GM23338 (cell line): ENCODE measurements around the gene MS4A18. TPM values are rescaled to one million over a fixed set of nuclear protein-coding genes. Genes with fewer than 3 reads are reported as not detected.

Source experiments
- ATAC-seq: fragments of 200-7000 bp; cut with Tn5 transposase; 3 replicates; pipeline ENCODE4 v1.9.1; 2020
- DNase-seq: peaks from one replicate; pipeline ENCODE4 v3.0.0-alpha.2; 2015; ENCODE audit warnings: low spot score
- H2AFZ ChIP-seq: fragments of 200-600 bp; sonication (generic); 2 replicates; pipeline ENCODE4 v1.8.0; 2016; ENCODE audit warnings: antibody characterized with exemption, mild to moderate bottlenecking, moderate library complexity
- H3F3A ChIP-seq: fragments of 200-600 bp; sonication (generic); replicated peaks from 2 replicates; pipeline ENCODE4 v1.8.0; 2017; ENCODE audit warnings: antibody characterized with exemption, mixed run types, low read depth
- H3K27ac ChIP-seq: fragments of 200-600 bp; sonication (generic); 2 replicates; pipeline ENCODE4 v1.6.1; 2016; ENCODE audit warnings: low read depth
- H3K27me3 ChIP-seq: fragments of 200-600 bp; sonication (generic); 2 replicates; pipeline ENCODE4 v1.8.0; 2016; ENCODE audit warnings: mild to moderate bottlenecking, mixed run types, moderate library complexity; ENCODE audit not compliant: insufficient read depth
- H3K36me3 ChIP-seq: fragments of 200-600 bp; sonication (generic); 2 replicates; pipeline ENCODE4 v1.8.0; 2016; ENCODE audit warnings: mild to moderate bottlenecking; ENCODE audit not compliant: insufficient read depth
- H3K4me1 ChIP-seq: fragments of 200-600 bp; sonication (generic); 2 replicates; pipeline ENCODE4 v1.8.0; 2016; ENCODE audit warnings: mild to moderate bottlenecking, moderate library complexity; ENCODE audit not compliant: insufficient read depth
- H3K4me2 ChIP-seq: fragments of 200-600 bp; sonication (generic); 2 replicates; pipeline ENCODE4 v1.7.1; 2017; ENCODE audit warnings: mixed run types
- H3K4me3 ChIP-seq: fragments of 200-600 bp; sonication (generic); 2 replicates; pipeline ENCODE4 v1.6.1; 2016; ENCODE audit warnings: mixed run types
- H3K79me2 ChIP-seq: fragments of 200-600 bp; sonication (generic); replicated peaks from 2 replicates; pipeline ENCODE4 v1.8.0; 2017; ENCODE audit warnings: mild to moderate bottlenecking; ENCODE audit not compliant: insufficient read depth
- H3K9me2 ChIP-seq: fragments of 200-600 bp; sonication (generic); 2 replicates; pipeline ENCODE4 v1.8.0; 2017; ENCODE audit not compliant: insufficient read depth
- H4K20me1 ChIP-seq: fragments of 200-600 bp; sonication (generic); replicated peaks from 2 replicates; pipeline ENCODE4 v1.8.0; 2017; ENCODE audit warnings: mild to moderate bottlenecking; ENCODE audit not compliant: insufficient read depth
- H3K27ac Mint-ChIP-seq: 2 replicates; pipeline ENCODE4 v1.8.0; 2020; ENCODE audit warnings: inconsistent platforms, mild to moderate bottlenecking, moderate library complexity, mixed read lengths
- H3K27me3 Mint-ChIP-seq: 3 replicates; pipeline ENCODE4 v1.8.0; 2022; ENCODE audit warnings: low read depth, mild to moderate bottlenecking, moderate library complexity, mixed read lengths, inconsistent platforms; ENCODE audit not compliant: insufficient read depth, poor library complexity
- H3K36me3 Mint-ChIP-seq: 3 replicates; pipeline ENCODE4 v1.8.0; 2021; ENCODE audit warnings: low read depth, mild to moderate bottlenecking, inconsistent platforms, moderate library complexity, mixed read lengths
- H3K4me1 Mint-ChIP-seq: 3 replicates; pipeline ENCODE4 v1.8.0; 2020; ENCODE audit warnings: mild to moderate bottlenecking, inconsistent platforms, mixed read lengths
- H3K4me3 Mint-ChIP-seq: 3 replicates; pipeline ENCODE4 v1.8.0; 2021; ENCODE audit warnings: moderate library complexity, mild to moderate bottlenecking, inconsistent platforms, mixed read lengths
- H3K9me3 Mint-ChIP-seq: 3 replicates; pipeline ENCODE4 v1.8.0; 2020; ENCODE audit warnings: moderate library complexity, mild to moderate bottlenecking, inconsistent platforms, mixed read lengths
- ETS1 ChIP-seq: IDR thresholded peaks from 2 replicates; pipeline ENCODE4 v1.6.1; 2016; ENCODE audit warnings: antibody characterized with exemption
- EZH2 ChIP-seq: fragments of 200-600 bp; sonication (generic); IDR thresholded peaks from one replicate; pipeline ENCODE4 v1.8.0; 2017; ENCODE audit warnings: antibody characterized with exemption, mild to moderate bottlenecking, low read depth; ENCODE audit not compliant: unreplicated experiment
- JUNB ChIP-seq: IDR thresholded peaks from one replicate; pipeline ENCODE4 v1.6.1; 2016; ENCODE audit warnings: antibody characterized with exemption; ENCODE audit not compliant: unreplicated experiment
- NANOG ChIP-seq: IDR thresholded peaks from 2 replicates; pipeline ENCODE4 v1.6.1; 2016; ENCODE audit warnings: antibody characterized with exemption, borderline replicate concordance
- POLR2AphosphoS5 ChIP-seq: IDR thresholded peaks from 2 replicates; pipeline ENCODE4 v1.6.1; 2016; ENCODE audit warnings: antibody characterized with exemption, low read depth
- STAT1 ChIP-seq: IDR thresholded peaks from one replicate; pipeline ENCODE4 v1.6.1; 2016; ENCODE audit warnings: antibody characterized with exemption; ENCODE audit not compliant: unreplicated experiment
- ZNF114 ChIP-seq: fragments of 250-450 bp; sonication (Bioruptor Pico); IDR thresholded peaks from 2 replicates; pipeline ENCODE4 v1.5.0; 2020; ENCODE audit warnings: mild to moderate bottlenecking, moderate library complexity
- ZNF331 ChIP-seq: fragments of 250-450 bp; sonication (Bioruptor Pico); IDR thresholded peaks from 2 replicates; pipeline ENCODE4 v1.5.0; 2020; ENCODE audit warnings: low read depth, mild to moderate bottlenecking, moderate library complexity
- polyA plus RNA-seq: library from polyadenylated mRNA; unstranded; fragments of >200 nt; fragmentation: Nextera tagmentation; extraction: Ambion mirVana; gene quantifications from 2 replicates; pipeline ENCODE4 v1.2.1, GENCODE V29; 2016
- total RNA-seq: library from RNA; depleted of rRNA; stranded (reverse); fragments of >200 nt; shearing (Covaris generic); gene quantifications from 2 replicates; pipeline ENCODE4 v1.2.3, GENCODE V29; 2014
- TF ChIP-seq, protein P1 (sequence below), 2 experiments: fragments of 200-600 bp in 1 of 2; sonication (generic) in 1 of 2; conservative IDR thresholded peaks; 2 replicates each; pipeline versions ENCODE4 v1.5.1 to v1.6.1; 2016 to 2017; ENCODE audit warnings: antibody characterized with exemption in 2 of 2, low read depth in 2 of 2, mild to moderate bottlenecking in 2 of 2, moderate library complexity in 1 of 2
- TF ChIP-seq, protein P2 (sequence below): IDR thresholded peaks from one replicate; pipeline ENCODE4 v1.6.1; 2018; ENCODE audit warnings: antibody characterized with exemption; ENCODE audit not compliant: unreplicated experiment

Gene MS4A18
- total and polyA plus RNA-seq, 2 experiments from 2014 or later: not detected

DNA sequence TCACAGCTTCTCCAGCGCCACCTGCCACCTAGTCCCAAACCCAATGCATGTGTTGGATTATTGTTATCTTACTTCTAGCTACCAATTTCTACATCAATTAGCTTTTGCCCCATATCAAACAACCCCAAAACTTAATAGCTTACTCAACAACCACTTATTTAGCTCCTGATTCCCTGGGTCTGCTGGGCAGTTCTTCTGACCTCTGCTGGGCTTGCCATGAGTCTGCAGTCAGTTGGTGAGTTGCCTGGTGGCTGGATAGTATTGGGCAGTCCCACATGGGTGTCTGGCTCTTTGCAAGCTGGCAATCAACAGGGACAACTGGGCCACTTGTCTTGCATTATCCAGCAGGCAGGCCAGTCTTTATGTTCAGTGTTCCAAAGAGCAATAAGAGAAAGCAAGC, 18.5 kb downstream of the MS4A18 start:
- DNase-seq (peak; percentile 15), ATAC-seq (no peak; the same call in 2 of the 3 replicates)
- no peak overlapping the region for H3K27ac ChIP-seq
- no peaks in the 10 kb centered on the region for H3K79me2 ChIP-seq
- no peak overlapping the region for H2AFZ ChIP-seq
- no peaks in the 10 kb centered on the region for H3F3A ChIP-seq
- no peaks in the 10 kb centered on the region for H3K27me3 ChIP-seq
- Mint-ChIP-seq H3K27me3 (peaks cover 7% of the 10 kb centered on the region), H3K36me3 (no peaks in the 10 kb centered on the region; the same call in 1 of the 3 replicates), H3K9me3 (peaks cover 2% of the 10 kb centered on the region), H3K4me1 (peaks cover 7% of the 10 kb centered on the region; the same call in 2 of the 3 replicates), H3K4me3 (no peak overlapping the region), H3K27ac (no peak overlapping the region)
- no peak overlapping the region for H3K4me2 ChIP-seq
- H3K9me2 ChIP-seq: no peaks in the 10 kb centered on the region
- H3K36me3 ChIP-seq: no peaks in the 10 kb centered on the region
- H3K4me3 ChIP-seq: no peak overlapping the region
- TF ChIP-seq, protein P1, sequence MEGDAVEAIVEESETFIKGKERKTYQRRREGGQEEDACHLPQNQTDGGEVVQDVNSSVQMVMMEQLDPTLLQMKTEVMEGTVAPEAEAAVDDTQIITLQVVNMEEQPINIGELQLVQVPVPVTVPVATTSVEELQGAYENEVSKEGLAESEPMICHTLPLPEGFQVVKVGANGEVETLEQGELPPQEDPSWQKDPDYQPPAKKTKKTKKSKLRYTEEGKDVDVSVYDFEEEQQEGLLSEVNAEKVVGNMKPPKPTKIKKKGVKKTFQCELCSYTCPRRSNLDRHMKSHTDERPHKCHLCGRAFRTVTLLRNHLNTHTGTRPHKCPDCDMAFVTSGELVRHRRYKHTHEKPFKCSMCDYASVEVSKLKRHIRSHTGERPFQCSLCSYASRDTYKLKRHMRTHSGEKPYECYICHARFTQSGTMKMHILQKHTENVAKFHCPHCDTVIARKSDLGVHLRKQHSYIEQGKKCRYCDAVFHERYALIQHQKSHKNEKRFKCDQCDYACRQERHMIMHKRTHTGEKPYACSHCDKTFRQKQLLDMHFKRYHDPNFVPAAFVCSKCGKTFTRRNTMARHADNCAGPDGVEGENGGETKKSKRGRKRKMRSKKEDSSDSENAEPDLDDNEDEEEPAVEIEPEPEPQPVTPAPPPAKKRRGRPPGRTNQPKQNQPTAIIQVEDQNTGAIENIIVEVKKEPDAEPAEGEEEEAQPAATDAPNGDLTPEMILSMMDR (conservative IDR thresholded peaks at IDR 0.05; ENCODE audit: low read depth in 2 of 2): peak; percentile 27 to 32; a peak in 3 of 4 replicates
- TF ChIP-seq ETS1: no peak
- no peaks in the 10 kb centered on the region for H4K20me1 ChIP-seq
- H3K4me1 ChIP-seq: no peaks in the 10 kb centered on the region

DNA sequence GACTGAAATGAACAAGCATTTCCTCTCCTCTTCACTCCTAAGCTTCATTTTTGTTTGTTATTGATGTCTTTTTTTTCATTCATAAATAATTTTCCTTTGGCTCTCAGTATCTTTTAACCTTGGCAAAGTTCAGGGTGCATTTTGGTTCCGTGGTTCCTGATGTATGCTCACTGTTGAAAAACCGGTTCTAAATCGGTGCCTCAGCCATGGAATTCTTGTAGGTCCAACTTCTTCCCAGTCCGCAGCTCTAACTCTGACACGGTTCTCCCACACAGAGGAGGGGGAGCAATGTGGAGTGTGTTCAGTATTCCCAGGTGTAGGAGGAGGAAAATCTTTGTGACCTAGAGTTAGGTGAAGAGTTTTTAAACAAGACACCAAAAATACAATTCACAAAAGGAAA, 19.6 kb downstream of the MS4A18 start:
- peaks cover 7% of the 10 kb centered on the region; the same call in 2 of the 3 replicates for H3K4me1 Mint-ChIP-seq
- no peaks in the 10 kb centered on the region for H3K9me2 ChIP-seq
- H3K4me3 Mint-ChIP-seq: no peak overlapping the region
- H4K20me1 ChIP-seq: no peaks in the 10 kb centered on the region
- no peaks in the 10 kb centered on the region for H3F3A ChIP-seq
- no peak overlapping the region for H2AFZ ChIP-seq
- no peak overlapping the region for H3K27ac Mint-ChIP-seq
- H3K4me3 ChIP-seq: no peak overlapping the region
- H3K36me3 ChIP-seq: no peaks in the 10 kb centered on the region
- ATAC-seq (no peak), DNase-seq (no peak)
- H3K79me2 ChIP-seq: no peaks in the 10 kb centered on the region
- peaks cover 7% of the 10 kb centered on the region for H3K27me3 Mint-ChIP-seq
- H3K27me3 ChIP-seq: no peaks in the 10 kb centered on the region
- peaks cover 2% of the 10 kb centered on the region for H3K9me3 Mint-ChIP-seq
- H3K27ac ChIP-seq: no peak overlapping the region
- H3K36me3 Mint-ChIP-seq: no peaks in the 10 kb centered on the region; the same call in 1 of the 3 replicates
- H3K4me2 ChIP-seq: no peak overlapping the region
- no peaks in the 10 kb centered on the region for H3K4me1 ChIP-seq
- TF ChIP-seq ZNF331 (CRISPR knock-in tag) (no peak), EZH2 (no peak), POLR2AphosphoS5 (no peak), ZNF114 (CRISPR knock-in tag) (no peak), JUNB (no peak), STAT1 (no peak), NANOG (no peak)
- TF ChIP-seq, protein P2, sequence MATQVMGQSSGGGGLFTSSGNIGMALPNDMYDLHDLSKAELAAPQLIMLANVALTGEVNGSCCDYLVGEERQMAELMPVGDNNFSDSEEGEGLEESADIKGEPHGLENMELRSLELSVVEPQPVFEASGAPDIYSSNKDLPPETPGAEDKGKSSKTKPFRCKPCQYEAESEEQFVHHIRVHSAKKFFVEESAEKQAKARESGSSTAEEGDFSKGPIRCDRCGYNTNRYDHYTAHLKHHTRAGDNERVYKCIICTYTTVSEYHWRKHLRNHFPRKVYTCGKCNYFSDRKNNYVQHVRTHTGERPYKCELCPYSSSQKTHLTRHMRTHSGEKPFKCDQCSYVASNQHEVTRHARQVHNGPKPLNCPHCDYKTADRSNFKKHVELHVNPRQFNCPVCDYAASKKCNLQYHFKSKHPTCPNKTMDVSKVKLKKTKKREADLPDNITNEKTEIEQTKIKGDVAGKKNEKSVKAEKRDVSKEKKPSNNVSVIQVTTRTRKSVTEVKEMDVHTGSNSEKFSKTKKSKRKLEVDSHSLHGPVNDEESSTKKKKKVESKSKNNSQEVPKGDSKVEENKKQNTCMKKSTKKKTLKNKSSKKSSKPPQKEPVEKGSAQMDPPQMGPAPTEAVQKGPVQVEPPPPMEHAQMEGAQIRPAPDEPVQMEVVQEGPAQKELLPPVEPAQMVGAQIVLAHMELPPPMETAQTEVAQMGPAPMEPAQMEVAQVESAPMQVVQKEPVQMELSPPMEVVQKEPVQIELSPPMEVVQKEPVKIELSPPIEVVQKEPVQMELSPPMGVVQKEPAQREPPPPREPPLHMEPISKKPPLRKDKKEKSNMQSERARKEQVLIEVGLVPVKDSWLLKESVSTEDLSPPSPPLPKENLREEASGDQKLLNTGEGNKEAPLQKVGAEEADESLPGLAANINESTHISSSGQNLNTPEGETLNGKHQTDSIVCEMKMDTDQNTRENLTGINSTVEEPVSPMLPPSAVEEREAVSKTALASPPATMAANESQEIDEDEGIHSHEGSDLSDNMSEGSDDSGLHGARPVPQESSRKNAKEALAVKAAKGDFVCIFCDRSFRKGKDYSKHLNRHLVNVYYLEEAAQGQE: no peak
